ENCODE results near the gene ITGA3.

GRCh38 chr17:50021681-50022370, 34.1 kb upstream of the ITGA3 start:
- no peak for TF ChIP-seq EZH2 (IDR thresholded peaks at IDR 0.05; ENCODE audit: insufficient read depth, poor library complexity, severe bottlenecking)
- TF ChIP-seq EZH2phosphoT487 (IDR thresholded peaks at IDR 0.05; ENCODE audit: insufficient read depth, low read depth): no peak
